Measurements from ENCODE around the gene PSTPIP2. TPM values are rescaled to one million over a fixed set of nuclear protein-coding genes. Genes with fewer than 3 reads are reported as not detected.
"Not testable (repeated sequence)": the region's sequence is repeated elsewhere in the genome, so short reads cannot be mapped to it uniquely, and the experiment has no call there.

PSTPIP2 gene
- total and polyA plus RNA-seq, 2 experiments from 2014 or later, result 11.9 to 24.5 TPM

GRCh38 chr18:45993438-45993837, 78.6 kb downstream of the PSTPIP2 start:
- no peak overlapping the region for H3K27ac ChIP-seq
- no peaks in the 10 kb centered on the region for H3K79me2 ChIP-seq
- no peaks in the 10 kb centered on the region for H4K20me1 ChIP-seq (ENCODE audit: insufficient read depth, poor library complexity, severe bottlenecking)
- H2AFZ ChIP-seq, result no peak overlapping the region
- no peak for TF ChIP-seq EZH2phosphoT487 (IDR thresholded peaks at IDR 0.05; ENCODE audit: low read depth, severe bottlenecking, unreplicated experiment)
- TF ChIP-seq EZH2 (IDR thresholded peaks at IDR 0.05; ENCODE audit: borderline replicate concordance), result no peak
- TF ChIP-seq, protein P1, sequence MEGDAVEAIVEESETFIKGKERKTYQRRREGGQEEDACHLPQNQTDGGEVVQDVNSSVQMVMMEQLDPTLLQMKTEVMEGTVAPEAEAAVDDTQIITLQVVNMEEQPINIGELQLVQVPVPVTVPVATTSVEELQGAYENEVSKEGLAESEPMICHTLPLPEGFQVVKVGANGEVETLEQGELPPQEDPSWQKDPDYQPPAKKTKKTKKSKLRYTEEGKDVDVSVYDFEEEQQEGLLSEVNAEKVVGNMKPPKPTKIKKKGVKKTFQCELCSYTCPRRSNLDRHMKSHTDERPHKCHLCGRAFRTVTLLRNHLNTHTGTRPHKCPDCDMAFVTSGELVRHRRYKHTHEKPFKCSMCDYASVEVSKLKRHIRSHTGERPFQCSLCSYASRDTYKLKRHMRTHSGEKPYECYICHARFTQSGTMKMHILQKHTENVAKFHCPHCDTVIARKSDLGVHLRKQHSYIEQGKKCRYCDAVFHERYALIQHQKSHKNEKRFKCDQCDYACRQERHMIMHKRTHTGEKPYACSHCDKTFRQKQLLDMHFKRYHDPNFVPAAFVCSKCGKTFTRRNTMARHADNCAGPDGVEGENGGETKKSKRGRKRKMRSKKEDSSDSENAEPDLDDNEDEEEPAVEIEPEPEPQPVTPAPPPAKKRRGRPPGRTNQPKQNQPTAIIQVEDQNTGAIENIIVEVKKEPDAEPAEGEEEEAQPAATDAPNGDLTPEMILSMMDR (IDR thresholded peaks at IDR 0.05; ENCODE audit: poor library complexity), result no peak
- DNase-seq (ENCODE audit: low spot score), result no peak
- H3K9me2 ChIP-seq (replicated peaks; ENCODE audit: insufficient read depth), result no peaks in the 10 kb centered on the region
- H3K4me2 ChIP-seq, result no peak overlapping the region
- H3K4me3 ChIP-seq, result no peak overlapping the region
- H3K9me3 ChIP-seq (ENCODE audit: low read depth), result no peaks in the 10 kb centered on the region
- WGBS (ENCODE audit: low lambda C conversion rate, missing lambda C conversion rate), result 70% methylated on average over 4 of the region's 4 CpGs
- no peaks in the 10 kb centered on the region for H3K36me3 ChIP-seq (replicated peaks; ENCODE audit: insufficient read depth, low read depth)
- no peaks in the 10 kb centered on the region for H3K27me3 ChIP-seq
- H3K4me1 ChIP-seq (ENCODE audit: insufficient read depth), result no peaks in the 10 kb centered on the region

- WGBS (ENCODE audit: low lambda C conversion rate, missing lambda C conversion rate), result 95% methylated on average over 6 of the region's 6 CpGs
- not testable (repeated sequence) for H3K27ac ChIP-seq; H3K9me3 ChIP-seq (ENCODE audit: low read depth); H3K4me1 ChIP-seq (ENCODE audit: insufficient read depth); H2AFZ ChIP-seq; H3K36me3 ChIP-seq (replicated peaks; ENCODE audit: insufficient read depth, low read depth); H3K79me2 ChIP-seq; H3K9me2 ChIP-seq (replicated peaks; ENCODE audit: insufficient read depth); H4K20me1 ChIP-seq (ENCODE audit: insufficient read depth, poor library complexity, severe bottlenecking); H3K4me2 ChIP-seq; H3K4me3 ChIP-seq; DNase-seq (ENCODE audit: low spot score); H3K27me3 ChIP-seq
These were observed 79.5 kb downstream of the PSTPIP2 start for GRCh38 chr18:45992527-45992926.

DNA sequence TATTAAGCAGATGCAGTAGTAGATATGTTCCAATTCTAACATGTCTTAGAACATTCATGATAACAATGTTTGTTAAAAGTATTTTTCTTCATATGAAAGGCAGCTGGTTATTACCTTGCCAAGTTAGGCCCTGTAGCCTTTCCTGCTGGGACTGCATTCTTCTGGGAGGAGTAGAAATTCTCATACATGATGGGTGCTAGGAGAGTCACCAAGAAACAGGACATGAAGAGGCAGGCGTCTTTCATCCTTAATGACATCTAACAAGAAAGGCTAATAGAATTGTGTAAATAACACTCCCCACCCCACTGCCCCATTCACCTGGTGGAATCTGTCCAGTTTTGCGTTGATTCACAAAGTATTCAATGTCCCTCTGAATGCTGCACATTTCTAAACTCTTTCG, 80.3 kb downstream of the PSTPIP2 start:
- Histone ChIP-seq H3K27me3 (no peaks in the 10 kb centered on the region), H3K9me3 (ENCODE audit: low read depth) (no peaks in the 10 kb centered on the region), H3K36me3 (replicated peaks; ENCODE audit: insufficient read depth, low read depth) (no peaks in the 10 kb centered on the region), H4K20me1 (ENCODE audit: insufficient read depth, poor library complexity, severe bottlenecking) (no peaks in the 10 kb centered on the region), H3K27ac (no peak overlapping the region), H3K9me2 (replicated peaks; ENCODE audit: insufficient read depth) (no peaks in the 10 kb centered on the region), H3K4me3 (no peak overlapping the region), H3K4me1 (ENCODE audit: insufficient read depth) (no peaks in the 10 kb centered on the region), H3K4me2 (no peak overlapping the region), H3K79me2 (no peaks in the 10 kb centered on the region), H2AFZ (no peak overlapping the region)
- DNase-seq (ENCODE audit: low spot score), result no peak
- WGBS (ENCODE audit: low lambda C conversion rate, missing lambda C conversion rate), result 90% methylated on average over 3 of the region's 3 CpGs
- TF ChIP-seq EZH2phosphoT487 (IDR thresholded peaks at IDR 0.05; ENCODE audit: low read depth, severe bottlenecking, unreplicated experiment) (no peak), EZH2 (IDR thresholded peaks at IDR 0.05; ENCODE audit: borderline replicate concordance) (no peak)
- TF ChIP-seq, protein P1 (IDR thresholded peaks at IDR 0.05; ENCODE audit: poor library complexity), result no peak

DNA sequence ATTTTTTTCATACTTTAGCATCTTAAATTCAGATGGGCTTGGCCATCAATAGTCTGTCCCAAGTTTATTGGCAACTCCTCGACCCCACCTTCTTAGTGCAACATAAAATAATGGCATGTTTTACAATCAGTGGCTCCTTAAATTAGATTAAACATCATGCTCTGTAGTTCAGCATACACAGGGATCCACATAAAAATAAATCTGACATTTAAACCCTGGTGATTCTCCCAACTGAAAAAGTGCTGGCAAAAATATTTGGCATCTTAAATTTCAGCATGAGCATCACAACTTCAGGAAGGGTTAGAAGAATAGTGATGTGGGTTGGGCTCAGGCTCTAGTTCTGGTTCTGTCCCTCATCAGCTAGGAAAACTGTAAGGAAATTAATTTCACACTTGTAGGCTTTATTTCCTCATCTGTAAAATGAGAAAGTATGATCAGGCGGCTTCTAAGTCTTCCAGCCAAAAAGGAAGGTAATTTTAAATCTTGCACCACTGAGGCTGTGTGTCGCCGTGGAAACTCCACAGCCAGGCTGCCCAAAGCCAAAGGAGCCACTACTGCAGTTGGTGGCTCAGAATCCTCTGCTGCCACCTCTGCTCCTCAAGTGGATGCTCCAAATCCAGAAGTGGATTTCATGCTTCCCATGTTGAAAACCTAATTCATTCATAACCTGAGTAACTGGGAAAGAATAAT, 87.4 kb downstream of the PSTPIP2 start:
- no peaks in the 10 kb centered on the region for H3K27me3 ChIP-seq
- H3K27ac ChIP-seq, result no peak overlapping the region
- H3K79me2 ChIP-seq, result no peaks in the 10 kb centered on the region
- TF ChIP-seq, protein P1 (IDR thresholded peaks at IDR 0.05; ENCODE audit: poor library complexity), result no peak
- no peak for TF ChIP-seq EZH2 (IDR thresholded peaks at IDR 0.05; ENCODE audit: borderline replicate concordance)
- TF ChIP-seq EZH2phosphoT487 (IDR thresholded peaks at IDR 0.05; ENCODE audit: low read depth, severe bottlenecking, unreplicated experiment), result no peak
- H3K4me3 ChIP-seq, result no peak overlapping the region
- 91% methylated on average over 4 of the region's 4 CpGs for WGBS (ENCODE audit: low lambda C conversion rate, missing lambda C conversion rate)
- no peak overlapping the region for H3K4me2 ChIP-seq
- no peaks in the 10 kb centered on the region for H3K9me2 ChIP-seq (replicated peaks; ENCODE audit: insufficient read depth)
- H2AFZ ChIP-seq, result no peak overlapping the region
- H3K36me3 ChIP-seq (replicated peaks; ENCODE audit: insufficient read depth, low read depth), result no peaks in the 10 kb centered on the region
- H3K9me3 ChIP-seq (ENCODE audit: low read depth), result no peaks in the 10 kb centered on the region
- H4K20me1 ChIP-seq (ENCODE audit: insufficient read depth, poor library complexity, severe bottlenecking), result no peaks in the 10 kb centered on the region
- peaks cover 4% of the 10 kb centered on the region for H3K4me1 ChIP-seq (ENCODE audit: insufficient read depth)
- no peak for DNase-seq (ENCODE audit: low spot score)

All from hepatocyte (in vitro differentiated cells).